Measurements from ENCODE around the gene KMT5C. TPM values are rescaled to one million over a fixed set of nuclear protein-coding genes. Genes with fewer than 3 reads are reported as not detected.

Gene KMT5C
- total RNA-seq, 4 donors from 2014 or later: 12.4 to 65.6 (median 15.9) TPM

- H3K27me3 ChIP-seq: peaks cover 24 to 36% of the 10 kb centered on the region in 2 donors
- no peak for TF ChIP-seq CTCF (IDR thresholded peaks at IDR 0.05)
These were observed 15.6 kb downstream of the KMT5C start for GRCh38 chr19:55355213-55355821.

GRCh38 chr19:55358493-55358892 is 18.8 kb downstream of the KMT5C start:
- no peak for TF ChIP-seq CTCF (IDR thresholded peaks at IDR 0.05)
- TF ChIP-seq POLR2A (IDR thresholded peaks at IDR 0.05): no peak
- H3K27ac ChIP-seq: no peak overlapping the region
- DNase-seq: no peak

More at GRCh38 chr19:55355213-55355821, 15.6 kb downstream of the KMT5C start:
- intact Hi-C loops (cut with DNase I; ENCODE audit: low total_unique reads): no loop called here
- no peak overlapping the region for H3K27ac ChIP-seq
- no peak for DNase-seq
- no peaks in the 10 kb centered on the region for H3K36me3 ChIP-seq
- no peaks in the 10 kb centered on the region for H3K9me3 ChIP-seq
- no peak overlapping the region for H3K4me3 ChIP-seq
- H3K4me1 ChIP-seq: peaks cover 5 to 16% of the 10 kb centered on the region in 2 donors

GRCh38 chr19:55358943-55359908 is 19.6 kb downstream of the KMT5C start:
- intact Hi-C loops (cut with DNase I; ENCODE audit: low total_unique reads): no loop called here
- TF ChIP-seq POLR2A (IDR thresholded peaks at IDR 0.05) (no peak), CTCF (IDR thresholded peaks at IDR 0.05) (no peak)
- no peak for DNase-seq

More at GRCh38 chr19:55358493-55358892, 18.8 kb downstream of the KMT5C start:
- H3K27me3 ChIP-seq: peaks cover 10 to 13% of the 10 kb centered on the region in 2 donors
- peaks cover 1 to 11% of the 10 kb centered on the region in 2 donors for H3K4me1 ChIP-seq
- no peak overlapping the region for H3K4me3 ChIP-seq
- intact Hi-C loops (cut with DNase I; ENCODE audit: low total_unique reads): no loop called here
- no peaks in the 10 kb centered on the region for H3K9me3 ChIP-seq
- no peaks in the 10 kb centered on the region for H3K36me3 ChIP-seq

GRCh38 chr19:55360902-55361301 is 21.2 kb downstream of the KMT5C start:
- Histone ChIP-seq H3K9me3 (no peaks in the 10 kb centered on the region), H3K4me3 (no peak overlapping the region), H3K27ac (no peak overlapping the region), H3K27me3 (no peaks in the 10 kb centered on the region), H3K36me3 (no peaks in the 10 kb centered on the region), H3K4me1 (no peaks in the 10 kb centered on the region)
- TF ChIP-seq POLR2A (IDR thresholded peaks at IDR 0.05): no peak
- TF ChIP-seq CTCF (IDR thresholded peaks at IDR 0.05): no peak
- intact Hi-C loops (cut with DNase I; ENCODE audit: low total_unique reads): no loop called here
- no peak for DNase-seq

More at GRCh38 chr19:55358943-55359908, 19.6 kb downstream of the KMT5C start:
- no peak overlapping the region for H3K4me3 ChIP-seq
- no peaks in the 10 kb centered on the region for H3K36me3 ChIP-seq
- H3K9me3 ChIP-seq: no peaks in the 10 kb centered on the region
- H3K4me1 ChIP-seq: peaks cover 0 to 6% of the 10 kb centered on the region in 2 donors
- H3K27ac ChIP-seq: no peak overlapping the region
- H3K27me3 ChIP-seq: peaks cover 2 to 7% of the 10 kb centered on the region in 2 donors
